GM21360 (cell line): ENCODE results near the gene RNF212B.
"Not testable (repeated sequence)": the region's sequence is repeated elsewhere in the genome, so short reads cannot be mapped to it uniquely, and the experiment has no call there.

Experiments used
- ATAC-seq: cut with Tn5 transposase; IDR thresholded peaks from one replicate; pipeline ENCODE4 v1.9.1; 2021; ENCODE audit warnings: mild to moderate bottlenecking, moderate library complexity; ENCODE audit not compliant: unreplicated experiment

Gene RNF212B

GRCh38 chr14:23237772-23238594 is at the start of gene RNF212B:
Gene RNF212B, plus strand, starts transcription at chr14:23237936. Its CDS starts 2,410 bp downstream, at chr14:23240346.
- no peak for ATAC-seq

- no peak for ATAC-seq
These were observed 44.3 kb upstream of the RNF212B start for GRCh38 chr14:23193432-23193831.

- ATAC-seq: no peak
These were observed 42.1 kb upstream of the RNF212B start for GRCh38 chr14:23195552-23196101.

- not testable (repeated sequence) for ATAC-seq
These were observed 41.2 kb upstream of the RNF212B start for GRCh38 chr14:23196487-23196886.

GRCh38 chr14:23199141-23199540 is 38.6 kb upstream of the RNF212B start:
- not testable (repeated sequence) for ATAC-seq

GRCh38 chr14:23202001-23202400 is 35.7 kb upstream of the RNF212B start:
- no peak for ATAC-seq

- no peak for ATAC-seq
These were observed 31.2 kb upstream of the RNF212B start for GRCh38 chr14:23206422-23207145.

- no peak for ATAC-seq
These were observed 30.6 kb upstream of the RNF212B start for GRCh38 chr14:23207146-23207540.

GRCh38 chr14:23208324-23208723 is 29.4 kb upstream of the RNF212B start:
- no peak for ATAC-seq

GRCh38 chr14:23209651-23210423 is 27.9 kb upstream of the RNF212B start:
- no peak for ATAC-seq

GRCh38 chr14:23215421-23215820 is 22.3 kb upstream of the RNF212B start:
- ATAC-seq: no peak

GRCh38 chr14:23217032-23218020 is 20.4 kb upstream of the RNF212B start:
- no peak for ATAC-seq

- no peak for ATAC-seq
These were observed 18.7 kb upstream of the RNF212B start for GRCh38 chr14:23219075-23219474.

GRCh38 chr14:23224958-23225357 is 12.8 kb upstream of the RNF212B start:
- not testable (repeated sequence) for ATAC-seq

GRCh38 chr14:23227566-23227965 is 10.2 kb upstream of the RNF212B start:
- no peak for ATAC-seq

GRCh38 chr14:23228812-23229211 is 8.9 kb upstream of the RNF212B start:
- no peak for ATAC-seq

GRCh38 chr14:23232241-23232808 is 5.4 kb upstream of the RNF212B start:
- ATAC-seq: not testable (repeated sequence)

GRCh38 chr14:23240661-23241060 is 2.9 kb downstream of the RNF212B start:
- ATAC-seq: no peak

- ATAC-seq: not testable (repeated sequence)
These were observed 3.5 kb downstream of the RNF212B start for GRCh38 chr14:23241061-23241715.
